Uterus (tissue), 4 donors: ENCODE measurements around the gene TAGLN2. TPM values are rescaled to one million over a fixed set of nuclear protein-coding genes. Genes with fewer than 3 reads are reported as not detected.

ENCODE experiments used
- DNase-seq, 2 donors: peaks; one replicate each; pipeline ENCODE4 v3.0.0-alpha.2; 2019 to 2020
- H3K27ac ChIP-seq, 2 donors: fragments of 200-600 bp; sonication (generic); 1 replicate in 1 of 2; 2 replicates in 1 of 2; pipeline ENCODE4 v1.5.1; 2016 to 2018
- H3K27me3 ChIP-seq, 2 donors: fragments of 200-600 bp; sonication (generic); one replicate each; pipeline ENCODE4 v1.5.1; 2018 to 2019; ENCODE audit warnings: control low read depth in 1 of 2
- H3K36me3 ChIP-seq, 2 donors: fragments of 200-600 bp; sonication (generic); one replicate each; pipeline ENCODE4 v1.5.1; 2019; ENCODE audit warnings: control low read depth in 1 of 2
- H3K4me1 ChIP-seq, 2 donors: fragments of 200-600 bp; sonication (generic); one replicate each; pipeline ENCODE4 v1.5.1; 2018 to 2019; ENCODE audit warnings: control low read depth in 1 of 2
- H3K4me3 ChIP-seq, 2 donors: fragments of 200-600 bp; sonication (generic); 1 replicate in 1 of 2; 2 replicates in 1 of 2; pipeline ENCODE4 v1.5.1; 2018 to 2019; ENCODE audit warnings: mild to moderate bottlenecking in 1 of 2
- H3K9me3 ChIP-seq, 2 donors: fragments of 200-600 bp; sonication (generic); one replicate each; pipeline ENCODE4 v1.5.1; 2019; ENCODE audit warnings: control low read depth in 1 of 2
- POLR2A ChIP-seq, 2 donors: fragments of 450-650 bp; IDR thresholded peaks; one replicate each; pipeline ENCODE4 v1.6.1; 2016; ENCODE audit warnings: antibody characterized with exemption in 2 of 2, mild to moderate bottlenecking in 1 of 2, moderate library complexity in 1 of 2
- intact Hi-C: fragments of 100-400 bp; cut with DNase I; formaldehyde crosslinking; loops from one replicate; pipeline ENCODE4 v1.15.1; 2023; ENCODE audit warnings: low total_unique reads
- total RNA-seq, 4 donors: library from RNA; depleted of rRNA in 3 of 4; stranded (reverse); fragments of >200 nt in 3 of 4; gene quantifications; one replicate each; pipeline versions ENCODE4 v1.1.0 to v1.2.4, GENCODE V29; 2014 to 2023
- TF ChIP-seq, protein P1 (sequence below), 4 experiments: fragments of 200-600 bp in 2 of 4; fragments of 450-650 bp in 2 of 4; sonication (generic) in 2 of 4; IDR thresholded peaks; one replicate each; pipeline ENCODE4 v1.5.1; 2016 to 2019; ENCODE audit warnings: antibody characterized with exemption in 4 of 4, mild to moderate bottlenecking in 2 of 4, moderate library complexity in 1 of 4
- donor health status: DM: yes; HTN: yes; CAD: no.

Gene TAGLN2
- total RNA-seq, 4 donors from 2014 or later, result 113 to 246 (median 197) TPM

- intact Hi-C loops, result no loop called here
- Histone ChIP-seq H3K27ac (no peak overlapping the region), H3K9me3 (no peaks in the 10 kb centered on the region), H3K4me3 (no peak overlapping the region), H3K36me3 (no peaks in the 10 kb centered on the region), H3K4me1 (no peaks in the 10 kb centered on the region), H3K27me3 (no peaks in the 10 kb centered on the region)
- DNase-seq, result no peak
- TF ChIP-seq, protein P1, sequence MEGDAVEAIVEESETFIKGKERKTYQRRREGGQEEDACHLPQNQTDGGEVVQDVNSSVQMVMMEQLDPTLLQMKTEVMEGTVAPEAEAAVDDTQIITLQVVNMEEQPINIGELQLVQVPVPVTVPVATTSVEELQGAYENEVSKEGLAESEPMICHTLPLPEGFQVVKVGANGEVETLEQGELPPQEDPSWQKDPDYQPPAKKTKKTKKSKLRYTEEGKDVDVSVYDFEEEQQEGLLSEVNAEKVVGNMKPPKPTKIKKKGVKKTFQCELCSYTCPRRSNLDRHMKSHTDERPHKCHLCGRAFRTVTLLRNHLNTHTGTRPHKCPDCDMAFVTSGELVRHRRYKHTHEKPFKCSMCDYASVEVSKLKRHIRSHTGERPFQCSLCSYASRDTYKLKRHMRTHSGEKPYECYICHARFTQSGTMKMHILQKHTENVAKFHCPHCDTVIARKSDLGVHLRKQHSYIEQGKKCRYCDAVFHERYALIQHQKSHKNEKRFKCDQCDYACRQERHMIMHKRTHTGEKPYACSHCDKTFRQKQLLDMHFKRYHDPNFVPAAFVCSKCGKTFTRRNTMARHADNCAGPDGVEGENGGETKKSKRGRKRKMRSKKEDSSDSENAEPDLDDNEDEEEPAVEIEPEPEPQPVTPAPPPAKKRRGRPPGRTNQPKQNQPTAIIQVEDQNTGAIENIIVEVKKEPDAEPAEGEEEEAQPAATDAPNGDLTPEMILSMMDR (IDR thresholded peaks at IDR 0.05), result no peak
Measured at GRCh38 chr1:159879136-159879535, 46.2 kb downstream of the TAGLN2 start.

- H3K4me3 ChIP-seq, result no peak overlapping the region
- intact Hi-C loops, result no loop called here
- H3K4me1 ChIP-seq, result no peaks in the 10 kb centered on the region
- no peak for TF ChIP-seq POLR2A (IDR thresholded peaks at IDR 0.05)
- TF ChIP-seq, protein P1 (IDR thresholded peaks at IDR 0.05), result no peak
- no peaks in the 10 kb centered on the region for H3K36me3 ChIP-seq
- no peaks in the 10 kb centered on the region for H3K9me3 ChIP-seq
- no peak overlapping the region for H3K27ac ChIP-seq
- H3K27me3 ChIP-seq, result no peaks in the 10 kb centered on the region
- no peak for DNase-seq
Measured at GRCh38 chr1:159877695-159878444, 47.4 kb downstream of the TAGLN2 start.

DNA sequence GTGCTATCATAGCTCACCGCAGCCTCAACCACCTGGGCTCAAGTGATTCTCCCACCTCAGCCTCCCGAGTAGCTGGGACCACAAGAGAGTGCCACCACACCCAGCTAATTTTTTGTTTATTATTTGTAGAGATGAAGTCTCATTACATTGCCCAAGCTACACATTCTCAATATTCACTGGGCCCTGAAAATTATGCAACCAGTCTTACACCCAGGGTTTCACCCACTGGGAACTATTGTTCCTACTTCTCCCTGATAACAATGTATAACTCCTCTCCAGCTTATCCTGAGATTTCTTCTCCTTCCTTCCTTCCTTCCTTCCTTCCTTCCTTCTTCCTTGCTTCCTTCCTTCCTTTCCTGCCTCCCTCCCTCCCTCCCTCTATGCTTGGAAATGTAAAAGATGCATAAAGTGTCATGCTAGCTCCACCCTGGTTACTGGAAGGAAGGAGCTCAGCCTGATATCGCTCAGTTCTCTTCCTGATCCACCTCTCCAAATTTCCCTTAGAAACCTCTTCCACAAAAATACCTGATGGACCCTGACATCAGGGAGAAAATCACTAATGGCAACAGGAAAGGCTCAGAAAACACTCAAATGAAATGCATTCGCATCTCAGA is 51.7 kb downstream of the TAGLN2 start:
- Histone ChIP-seq H3K9me3 (no peaks in the 10 kb centered on the region), H3K36me3 (no peaks in the 10 kb centered on the region), H3K27ac (no peak overlapping the region), H3K4me1 (peaks cover 0 to 6% of the 10 kb centered on the region in 2 donors), H3K27me3 (no peaks in the 10 kb centered on the region), H3K4me3 (no peak overlapping the region)
- DNase-seq, result no peak
- TF ChIP-seq POLR2A (IDR thresholded peaks at IDR 0.05), result no peak
- TF ChIP-seq, protein P1 (IDR thresholded peaks at IDR 0.05), result no peak
- intact Hi-C loops, result no loop called here

GRCh38 chr1:159872891-159873290 is 52.4 kb downstream of the TAGLN2 start:
- no peak for DNase-seq
- TF ChIP-seq, protein P1 (IDR thresholded peaks at IDR 0.05), result no peak
- Histone ChIP-seq H3K4me3 (no peak overlapping the region), H3K27ac (no peak overlapping the region), H3K4me1 (peaks cover 0 to 7% of the 10 kb centered on the region in 2 donors), H3K27me3 (no peaks in the 10 kb centered on the region), H3K9me3 (no peaks in the 10 kb centered on the region), H3K36me3 (no peaks in the 10 kb centered on the region)
- intact Hi-C loops, result no loop called here

GRCh38 chr1:159870704-159871103 is 54.6 kb downstream of the TAGLN2 start:
- intact Hi-C loops, result no loop called here
- no peak for TF ChIP-seq POLR2A (IDR thresholded peaks at IDR 0.05)
- TF ChIP-seq, protein P1 (IDR thresholded peaks at IDR 0.05), result no peak

More at GRCh38 chr1:159870704-159871103, 54.6 kb downstream of the TAGLN2 start:
- Histone ChIP-seq H3K4me1 (peaks cover 0 to 7% of the 10 kb centered on the region in 2 donors), H3K27ac (no peak overlapping the region), H3K27me3 (no peaks in the 10 kb centered on the region), H3K9me3 (no peaks in the 10 kb centered on the region), H3K36me3 (no peaks in the 10 kb centered on the region), H3K4me3 (no peak overlapping the region)
- no peak for DNase-seq
